Lower leg skin (tissue), 4 donors: ENCODE measurements around the gene KRT3. TPM values are rescaled to one million over a fixed set of nuclear protein-coding genes. Genes with fewer than 3 reads are reported as not detected.
"Not testable (repeated sequence)": the region's sequence is repeated elsewhere in the genome, so short reads cannot be mapped to it uniquely, and the experiment has no call there.

Experiments
- DNase-seq, 2 donors: peaks; one replicate each; pipeline ENCODE4 v3.0.0-alpha.2; 2019; ENCODE audit warnings: low spot score in 2 of 2
- H3K4me3 ChIP-seq: fragments of 200-600 bp; sonication (generic); 2 replicates; pipeline ENCODE4 v1.5.1; 2017; ENCODE audit warnings: mild to moderate bottlenecking, low read depth; ENCODE audit not compliant: poor library complexity, severe bottlenecking
- CTCF ChIP-seq, 3 donors: fragments of 450-650 bp; IDR thresholded peaks; one replicate each; pipeline ENCODE4 v1.5.1; 2016; ENCODE audit warnings: antibody characterized with exemption in 3 of 3, mild to moderate bottlenecking in 3 of 3, moderate library complexity in 2 of 3
- POLR2A ChIP-seq, 2 donors: fragments of 450-650 bp; IDR thresholded peaks; one replicate each; pipeline ENCODE4 v1.6.1; 2016 to 2017; ENCODE audit warnings: antibody characterized with exemption in 2 of 2, mild to moderate bottlenecking in 1 of 2, moderate library complexity in 1 of 2
- WGBS, 2 donors: methylation state at CpG; one replicate each; pipeline ENCODE4 v1.1.5; 2018; 5-methylcytosine and 5-hydroxymethylcytosine counted together
- intact Hi-C: fragments of 100-400 bp; cut with DNase I; formaldehyde crosslinking; loops from one replicate; pipeline ENCODE4 v1.15.0; 2023; ENCODE audit warnings: low total_unique reads
- total RNA-seq, 4 donors: library from RNA; depleted of rRNA; stranded (reverse); fragments of >200 nt; gene quantifications; one replicate each; pipeline ENCODE4 v1.1.0, GENCODE V29; 2016

Gene KRT3
- total RNA-seq, 4 donors from 2014 or later: not detected

GRCh38 chr12:52755533-52755932 lies 40.4 kb downstream of the KRT3 start:
- no peak for DNase-seq
- no peak overlapping the region for H3K4me3 ChIP-seq
- TF ChIP-seq CTCF (IDR thresholded peaks at IDR 0.05) (no peak), POLR2A (IDR thresholded peaks at IDR 0.05) (no peak)
- intact Hi-C loops: no loop called here
- 86% methylated on average over 3 of the region's 3 CpGs for WGBS, 2 donors

GRCh38 chr12:52754135-52754534 lies 41.8 kb downstream of the KRT3 start:
- DNase-seq: peak in 1 of 2 donors; percentile 54
- intact Hi-C loops: no loop called here
- TF ChIP-seq POLR2A (IDR thresholded peaks at IDR 0.05) (no peak), CTCF (IDR thresholded peaks at IDR 0.05) (no peak)

GRCh38 chr12:52753283-52753682 lies 42.6 kb downstream of the KRT3 start:
- 82 to 93% methylated on average over 3 of the region's 3 CpGs for WGBS, 2 donors
- no peak for TF ChIP-seq POLR2A (IDR thresholded peaks at IDR 0.05)
- no peak for TF ChIP-seq CTCF (IDR thresholded peaks at IDR 0.05)
- peak in 1 of 2 donors; percentile 49 for DNase-seq
- intact Hi-C loops: no loop called here
- no peak overlapping the region for H3K4me3 ChIP-seq

More at GRCh38 chr12:52754135-52754534, 41.8 kb downstream of the KRT3 start:
- no peak overlapping the region for H3K4me3 ChIP-seq

GRCh38 chr12:52752516-52752915 lies 43.4 kb downstream of the KRT3 start:
- 84% methylated on average over 2 of the region's 2 CpGs for WGBS, 2 donors
- TF ChIP-seq POLR2A (IDR thresholded peaks at IDR 0.05): no peak
- no peak for TF ChIP-seq CTCF (IDR thresholded peaks at IDR 0.05)
- peak in 1 of 2 donors; percentile 70 for DNase-seq
- intact Hi-C loops: no loop called here
- no peak overlapping the region for H3K4me3 ChIP-seq

- DNase-seq: peak in 1 of 2 donors; percentile 14
- intact Hi-C loops: no loop called here
- TF ChIP-seq POLR2A (IDR thresholded peaks at IDR 0.05) (no peak), CTCF (IDR thresholded peaks at IDR 0.05) (no peak)
- no peak overlapping the region for H3K4me3 ChIP-seq
These were observed 44.1 kb downstream of the KRT3 start for GRCh38 chr12:52751795-52752194.

GRCh38 chr12:52750532-52750931 lies 45.4 kb downstream of the KRT3 start:
- H3K4me3 ChIP-seq, DNase-seq, intact Hi-C loops: not testable (repeated sequence)
- 43 to 55% methylated on average over 3 of the region's 3 CpGs for WGBS, 2 donors
